GM12873 (cell line): Measurements from ENCODE around the gene SLC12A3.

Experiments used
- TF ChIP-seq, protein P1 (sequence below): IDR thresholded peaks from 2 replicates; pipeline ENCODE4 v1.5.1; 2012; ENCODE audit warnings: low read depth, mild to moderate bottlenecking, moderate library complexity, low read length, control low read depth; ENCODE audit not compliant: insufficient read depth; ENCODE audit errors: missing control alignments

The SLC12A3 gene

DNA sequence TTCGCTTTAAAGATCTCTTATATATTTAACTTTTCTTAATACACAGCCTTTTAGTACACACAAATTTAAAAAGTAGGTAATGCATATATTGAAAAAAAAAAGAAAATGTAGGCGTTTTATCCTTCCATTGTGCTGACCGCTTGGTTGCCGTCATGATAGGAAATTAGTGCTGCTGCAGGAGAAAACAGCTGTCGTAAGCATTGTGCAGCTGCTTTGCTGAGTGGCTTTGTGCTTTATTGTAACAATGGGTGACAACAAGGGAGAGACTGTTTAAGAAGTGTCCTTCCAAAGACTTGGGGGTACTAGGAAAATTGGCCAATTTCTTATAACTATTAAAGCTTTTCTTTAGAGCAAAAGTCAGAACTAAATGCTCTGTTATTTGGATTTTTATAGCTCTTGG, 71.9 kb downstream of the SLC12A3 start:
- TF ChIP-seq, protein P1, sequence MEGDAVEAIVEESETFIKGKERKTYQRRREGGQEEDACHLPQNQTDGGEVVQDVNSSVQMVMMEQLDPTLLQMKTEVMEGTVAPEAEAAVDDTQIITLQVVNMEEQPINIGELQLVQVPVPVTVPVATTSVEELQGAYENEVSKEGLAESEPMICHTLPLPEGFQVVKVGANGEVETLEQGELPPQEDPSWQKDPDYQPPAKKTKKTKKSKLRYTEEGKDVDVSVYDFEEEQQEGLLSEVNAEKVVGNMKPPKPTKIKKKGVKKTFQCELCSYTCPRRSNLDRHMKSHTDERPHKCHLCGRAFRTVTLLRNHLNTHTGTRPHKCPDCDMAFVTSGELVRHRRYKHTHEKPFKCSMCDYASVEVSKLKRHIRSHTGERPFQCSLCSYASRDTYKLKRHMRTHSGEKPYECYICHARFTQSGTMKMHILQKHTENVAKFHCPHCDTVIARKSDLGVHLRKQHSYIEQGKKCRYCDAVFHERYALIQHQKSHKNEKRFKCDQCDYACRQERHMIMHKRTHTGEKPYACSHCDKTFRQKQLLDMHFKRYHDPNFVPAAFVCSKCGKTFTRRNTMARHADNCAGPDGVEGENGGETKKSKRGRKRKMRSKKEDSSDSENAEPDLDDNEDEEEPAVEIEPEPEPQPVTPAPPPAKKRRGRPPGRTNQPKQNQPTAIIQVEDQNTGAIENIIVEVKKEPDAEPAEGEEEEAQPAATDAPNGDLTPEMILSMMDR = no peak

DNA sequence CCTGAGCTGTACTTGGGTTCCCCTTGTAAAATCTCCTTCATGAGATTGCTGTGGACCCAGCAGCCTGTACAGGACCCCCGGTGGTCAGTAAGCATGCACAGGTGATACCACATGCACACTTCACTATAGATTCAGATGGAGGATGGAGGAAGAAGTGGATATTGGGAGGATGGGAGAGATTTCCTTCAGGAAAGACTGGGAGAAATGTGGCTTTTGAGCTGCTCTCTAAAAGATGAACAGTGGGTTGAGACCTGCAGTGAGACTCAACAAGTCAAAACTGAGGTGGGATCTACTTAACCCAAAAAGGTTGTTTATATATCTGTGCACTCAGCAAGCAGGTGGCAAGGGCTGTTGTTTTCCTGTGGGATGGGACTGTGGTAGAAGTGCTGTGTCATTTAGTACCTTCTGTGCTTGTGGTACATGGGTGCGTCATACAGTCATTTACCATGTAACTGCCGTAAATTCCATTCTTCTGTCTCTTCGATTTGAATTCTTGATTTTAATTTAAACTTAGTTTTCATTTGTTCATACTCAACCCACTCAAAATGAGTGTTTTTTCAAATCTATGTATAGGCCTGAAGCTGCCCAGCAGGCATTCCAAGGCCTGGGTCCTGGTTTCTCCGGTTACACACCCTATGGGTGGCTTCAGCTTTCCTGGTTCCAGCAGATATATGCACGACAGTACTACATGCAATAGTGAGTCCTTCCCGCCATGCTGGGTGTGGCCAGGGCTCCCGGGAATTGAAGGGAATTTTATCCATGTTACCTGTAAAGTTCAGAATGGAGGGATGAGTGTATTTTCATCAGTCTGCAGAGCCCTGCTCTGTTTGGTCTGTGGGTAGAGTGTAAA, 73.9 kb downstream of the SLC12A3 start:
- TF ChIP-seq, protein P1 = no peak

DNA sequence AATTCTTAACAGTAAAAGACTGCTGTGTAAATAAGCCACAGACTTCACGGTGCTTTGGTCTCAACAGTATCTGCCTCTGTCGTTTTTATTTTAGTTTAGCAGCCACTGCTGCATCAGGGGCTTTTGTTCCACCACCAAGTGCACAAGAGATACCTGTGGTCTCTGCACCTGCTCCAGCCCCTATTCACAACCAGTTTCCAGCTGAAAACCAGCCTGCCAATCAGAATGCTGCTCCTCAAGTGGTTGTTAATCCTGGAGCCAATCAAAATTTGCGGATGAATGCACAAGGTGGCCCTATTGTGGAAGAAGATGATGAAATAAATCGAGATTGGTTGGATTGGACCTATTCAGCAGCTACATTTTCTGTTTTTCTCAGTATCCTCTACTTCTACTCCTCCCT, 74.8 kb downstream of the SLC12A3 start:
- TF ChIP-seq, protein P1 = no peak

DNA sequence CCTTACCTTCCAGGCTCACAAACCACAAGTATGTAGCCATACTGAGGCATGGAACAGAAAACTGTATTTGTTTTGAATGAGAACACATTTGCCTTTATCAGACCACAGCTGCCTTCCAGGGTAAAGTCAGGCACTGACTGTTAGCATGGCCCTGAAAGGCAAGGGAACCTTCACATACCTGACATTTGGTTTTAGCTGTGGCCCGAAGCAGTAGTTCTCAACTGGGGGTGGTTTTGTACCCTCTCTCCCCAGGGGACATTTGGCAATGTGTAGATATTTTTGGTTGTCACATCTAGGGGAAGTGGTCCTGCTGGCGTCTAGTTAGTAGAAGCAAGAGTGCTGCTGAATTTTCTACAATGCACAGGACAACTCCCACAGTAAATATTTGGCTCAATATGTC, 76.1 kb downstream of the SLC12A3 start:
- TF ChIP-seq, protein P1 = no peak

DNA sequence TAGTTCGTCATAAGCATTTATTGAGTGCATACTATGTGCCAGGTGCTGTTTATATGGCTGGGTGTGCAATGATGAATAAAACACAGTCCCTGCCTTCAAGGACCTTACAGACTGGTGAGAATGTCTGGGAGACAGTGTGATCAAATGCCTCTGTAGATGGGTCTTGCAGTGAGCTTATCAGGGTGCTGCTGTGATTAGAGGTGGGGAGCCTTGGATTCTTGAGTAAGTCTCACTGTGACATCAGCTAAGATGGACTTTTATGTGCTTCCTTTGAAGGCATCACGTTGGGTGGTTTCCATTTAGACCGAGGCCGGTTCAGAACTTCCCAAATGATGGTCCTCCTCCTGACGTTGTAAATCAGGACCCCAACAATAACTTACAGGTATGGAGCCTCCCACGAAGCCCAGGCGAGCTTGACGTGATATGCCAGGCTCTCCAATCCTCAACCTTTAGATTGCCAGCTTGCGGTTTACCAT, 76.9 kb downstream of the SLC12A3 start:
- TF ChIP-seq, protein P1 = no peak

DNA sequence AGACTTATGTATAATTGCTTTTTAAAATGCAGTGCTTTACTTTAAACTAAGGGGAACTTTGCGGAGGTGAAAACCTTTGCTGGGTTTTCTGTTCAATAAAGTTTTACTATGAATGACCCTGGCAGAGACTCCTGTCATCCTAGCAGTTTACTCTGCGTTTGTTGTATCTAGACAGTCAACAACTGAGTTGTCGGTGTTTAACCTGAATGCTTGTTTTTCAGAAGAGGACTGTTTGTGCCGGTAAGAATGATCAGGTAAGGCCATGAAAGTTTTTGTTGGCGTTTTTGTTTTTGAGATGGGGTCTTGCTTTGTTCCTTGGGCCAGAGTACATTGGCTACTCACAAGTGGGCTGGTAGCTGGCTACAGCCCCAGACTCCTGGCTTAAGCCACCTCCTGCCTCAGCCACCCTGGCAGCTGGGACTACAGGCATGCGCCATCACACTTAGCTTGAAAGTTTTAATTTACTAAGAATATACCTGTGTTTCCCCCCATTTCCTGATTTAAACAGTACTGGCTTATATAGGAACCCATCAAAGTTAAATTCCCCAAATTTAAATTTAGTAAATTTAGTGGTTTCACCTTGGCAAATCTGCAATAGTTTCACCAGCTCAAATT, 78.9 kb downstream of the SLC12A3 start:
- TF ChIP-seq, protein P1 = no peak
